Smooth muscle cell (in vitro differentiated cells): Measurements from ENCODE around the gene CPSF2. TPM values are rescaled to one million over a fixed set of nuclear protein-coding genes. Genes with fewer than 3 reads are reported as not detected.

Experiments
- DNase-seq: peaks from one replicate; lab custom pipeline; 2025; ENCODE audit not compliant: unreplicated experiment; lab: John Stamatoyannopoulos, UW
- H2AFZ ChIP-seq: fragments of 200-600 bp; sonication (generic); 2 replicates; pipeline ENCODE4 v1.6.0; 2016; ENCODE audit warnings: antibody characterized with exemption, low read depth, mild to moderate bottlenecking
- H3F3A ChIP-seq: fragments of 200-600 bp; sonication (generic); 2 replicates; pipeline ENCODE4 v1.6.0; 2017; ENCODE audit warnings: antibody characterized with exemption, low read depth
- H3K27ac ChIP-seq: fragments of 200-600 bp; sonication (generic); 2 replicates; pipeline ENCODE4 v1.5.1; 2016; ENCODE audit warnings: low read depth, mild to moderate bottlenecking
- H3K27me3 ChIP-seq: fragments of 200-600 bp; sonication (generic); 2 replicates; pipeline ENCODE4 v1.6.1; 2016; ENCODE audit warnings: low read depth, mild to moderate bottlenecking
- H3K36me3 ChIP-seq: fragments of 200-600 bp; sonication (generic); 2 replicates; pipeline ENCODE4 v1.5.1; 2016; ENCODE audit warnings: low read depth
- H3K4me1 ChIP-seq: fragments of 200-600 bp; sonication (generic); 2 replicates; pipeline ENCODE4 v1.5.1; 2016; ENCODE audit warnings: low read depth
- H3K4me2 ChIP-seq: fragments of 200-600 bp; sonication (generic); 2 replicates; pipeline ENCODE4 v1.6.0; 2016; ENCODE audit warnings: mild to moderate bottlenecking
- H3K4me3 ChIP-seq: fragments of 200-600 bp; sonication (generic); 2 replicates; pipeline ENCODE4 v1.5.1; 2016; ENCODE audit warnings: mild to moderate bottlenecking
- H3K79me2 ChIP-seq: fragments of 200-600 bp; sonication (generic); 2 replicates; pipeline ENCODE4 v1.6.0; 2016; ENCODE audit warnings: low read depth, mild to moderate bottlenecking
- H3K9ac ChIP-seq: fragments of 200-600 bp; sonication (generic); 2 replicates; pipeline ENCODE4 v1.6.0; 2016; ENCODE audit warnings: low read depth
- H3K9me3 ChIP-seq: fragments of 200-600 bp; sonication (generic); replicated peaks from 2 replicates; pipeline ENCODE4 v1.5.1; 2016; ENCODE audit warnings: low read depth
- H4K20me1 ChIP-seq: fragments of 200-600 bp; sonication (generic); 2 replicates; pipeline ENCODE4 v1.6.0; 2016; ENCODE audit warnings: low read depth
- WGBS: methylation state at CpG from one replicate; pipeline ENCODE4 v1.1.7; 2016; ENCODE audit warnings: low lambda C conversion rate; 5-methylcytosine and 5-hydroxymethylcytosine counted together
- polyA plus RNA-seq: library from polyadenylated mRNA; unstranded; fragments of >200 nt; fragmentation: Nextera tagmentation; extraction: Ambion mirVana; gene quantifications from 2 replicates; pipeline ENCODE4 v1.2.1, GENCODE V29; 2016
- total RNA-seq: library from RNA; depleted of rRNA; stranded (reverse); fragments of >200 nt; gene quantifications from 2 replicates; pipeline ENCODE4 v1.2.3, GENCODE V29; 2014
- TF ChIP-seq, protein P1 (sequence below): fragments of 200-600 bp; sonication (generic); IDR thresholded peaks from 2 replicates; pipeline ENCODE4 v1.5.1; 2017; ENCODE audit warnings: borderline replicate concordance, mild to moderate bottlenecking, antibody characterized with exemption; ENCODE audit not compliant: insufficient read depth, poor library complexity, severe bottlenecking

The CPSF2 gene
- total and polyA plus RNA-seq, 2 experiments from 2014 or later = 33.2 to 53.7 TPM

DNA sequence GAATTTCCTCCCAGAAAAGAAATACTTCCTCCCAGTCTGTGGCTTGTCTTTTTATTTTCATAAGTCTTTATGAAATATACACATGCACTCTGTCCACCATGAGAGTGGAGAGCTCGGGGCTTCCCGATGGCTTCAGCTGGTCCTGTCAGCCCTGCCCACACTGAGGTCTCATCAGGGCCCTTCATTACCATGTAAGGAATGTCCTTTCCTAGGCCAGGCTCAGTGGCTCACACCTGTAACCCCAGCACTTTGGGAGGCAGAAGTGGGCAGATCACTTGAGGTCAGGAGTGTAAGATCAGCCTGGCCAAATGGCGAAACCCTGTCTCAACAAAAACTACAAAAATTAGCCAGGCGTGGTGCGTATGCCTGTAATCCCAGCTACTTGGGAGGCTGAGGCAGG, 77.0 kb downstream of the CPSF2 start:
- no peaks in the 10 kb centered on the region for H3F3A ChIP-seq
- 94% methylated on average over 5 of the region's 5 CpGs for WGBS
- H3K4me3 ChIP-seq = no peak overlapping the region
- no peak overlapping the region for H3K9ac ChIP-seq
- H2AFZ ChIP-seq = no peak overlapping the region
- no peaks in the 10 kb centered on the region for H3K4me1 ChIP-seq
- H3K4me2 ChIP-seq = no peak overlapping the region
- TF ChIP-seq, protein P1, sequence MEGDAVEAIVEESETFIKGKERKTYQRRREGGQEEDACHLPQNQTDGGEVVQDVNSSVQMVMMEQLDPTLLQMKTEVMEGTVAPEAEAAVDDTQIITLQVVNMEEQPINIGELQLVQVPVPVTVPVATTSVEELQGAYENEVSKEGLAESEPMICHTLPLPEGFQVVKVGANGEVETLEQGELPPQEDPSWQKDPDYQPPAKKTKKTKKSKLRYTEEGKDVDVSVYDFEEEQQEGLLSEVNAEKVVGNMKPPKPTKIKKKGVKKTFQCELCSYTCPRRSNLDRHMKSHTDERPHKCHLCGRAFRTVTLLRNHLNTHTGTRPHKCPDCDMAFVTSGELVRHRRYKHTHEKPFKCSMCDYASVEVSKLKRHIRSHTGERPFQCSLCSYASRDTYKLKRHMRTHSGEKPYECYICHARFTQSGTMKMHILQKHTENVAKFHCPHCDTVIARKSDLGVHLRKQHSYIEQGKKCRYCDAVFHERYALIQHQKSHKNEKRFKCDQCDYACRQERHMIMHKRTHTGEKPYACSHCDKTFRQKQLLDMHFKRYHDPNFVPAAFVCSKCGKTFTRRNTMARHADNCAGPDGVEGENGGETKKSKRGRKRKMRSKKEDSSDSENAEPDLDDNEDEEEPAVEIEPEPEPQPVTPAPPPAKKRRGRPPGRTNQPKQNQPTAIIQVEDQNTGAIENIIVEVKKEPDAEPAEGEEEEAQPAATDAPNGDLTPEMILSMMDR = no peak
- H3K36me3 ChIP-seq = no peaks in the 10 kb centered on the region
- no peak overlapping the region for H3K27ac ChIP-seq
- H4K20me1 ChIP-seq = no peaks in the 10 kb centered on the region
- H3K27me3 ChIP-seq = peaks cover 8% of the 10 kb centered on the region
- H3K9me3 ChIP-seq = no peaks in the 10 kb centered on the region
- no peak for DNase-seq
- no peaks in the 10 kb centered on the region for H3K79me2 ChIP-seq

DNA sequence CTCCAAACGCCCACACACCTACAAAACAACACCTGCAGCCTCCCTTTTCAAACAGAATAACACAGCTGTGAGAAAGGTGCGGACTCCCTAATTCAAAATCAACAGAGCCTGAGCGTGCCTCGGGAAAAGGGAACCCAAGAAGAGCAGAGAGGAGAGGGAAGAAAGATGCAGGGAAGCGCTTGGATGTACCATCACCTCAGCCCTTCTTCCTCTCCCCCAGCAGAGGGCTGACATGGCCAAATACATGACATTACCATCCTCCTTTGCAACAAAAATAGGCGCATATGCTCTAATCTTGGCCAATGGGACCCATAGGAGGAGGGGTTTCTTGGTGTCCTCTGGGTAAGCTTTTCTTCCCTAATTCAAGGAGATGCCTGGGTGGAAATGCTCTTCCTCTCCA, 78.0 kb downstream of the CPSF2 start:
- Histone ChIP-seq H4K20me1 (no peaks in the 10 kb centered on the region), H3K79me2 (no peaks in the 10 kb centered on the region), H3K4me1 (no peaks in the 10 kb centered on the region), H3K4me2 (no peak overlapping the region), H3K9me3 (no peaks in the 10 kb centered on the region), H2AFZ (no peak overlapping the region), H3K36me3 (no peaks in the 10 kb centered on the region), H3K27me3 (peaks cover 14% of the 10 kb centered on the region), H3K9ac (no peak overlapping the region), H3K27ac (no peak overlapping the region), H3K4me3 (no peak overlapping the region), H3F3A (no peaks in the 10 kb centered on the region)
- TF ChIP-seq, protein P1 = no peak
- 63% methylated on average over 6 of the region's 6 CpGs for whole genome bisulfite sequencing
- no peak for DNase-seq

DNA sequence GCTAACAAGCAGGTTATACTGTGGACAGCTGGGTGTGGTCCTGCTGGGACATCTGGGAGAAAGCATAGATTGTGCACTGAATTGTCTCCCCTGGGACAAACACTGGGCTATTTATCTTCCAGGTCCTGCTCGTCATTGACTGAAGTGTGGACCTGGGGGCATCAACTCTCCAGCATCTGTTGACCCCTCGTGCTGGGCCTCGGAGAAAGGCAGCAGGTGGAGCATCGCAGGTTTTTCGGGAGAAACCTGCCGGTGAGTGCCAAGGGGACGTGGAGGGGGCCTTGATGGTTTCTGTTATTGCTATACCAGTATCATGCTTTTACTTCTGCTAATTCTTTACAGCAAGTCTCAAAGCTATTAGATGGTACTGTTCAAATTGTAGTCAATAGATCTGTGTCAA, 81.3 kb downstream of the CPSF2 start:
- peaks cover 14% of the 10 kb centered on the region for H3K27me3 ChIP-seq
- whole genome bisulfite sequencing = 86% methylated on average over 7 of the region's 7 CpGs

DNA sequence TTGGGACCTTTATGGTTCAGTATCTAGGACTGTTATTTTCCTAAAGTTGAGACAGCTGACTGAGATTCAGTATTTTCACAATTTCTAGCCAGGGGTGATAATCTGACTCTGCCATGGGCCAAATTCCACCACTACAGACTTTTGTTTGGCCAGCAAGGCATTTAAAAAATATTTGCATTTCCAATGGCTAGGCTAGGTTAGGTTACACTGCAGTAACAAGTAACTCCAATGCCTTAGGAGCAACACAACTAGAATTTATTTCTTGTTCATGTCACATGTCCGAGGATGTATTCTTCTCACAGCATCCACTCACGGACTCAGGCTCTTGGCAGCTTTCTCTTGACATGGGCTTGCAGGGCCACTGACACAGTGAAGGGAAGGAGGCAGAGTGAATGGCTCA, 83.0 kb downstream of the CPSF2 start:
- Histone ChIP-seq H3K4me2 (no peak overlapping the region), H3K79me2 (no peaks in the 10 kb centered on the region), H3K9me3 (no peaks in the 10 kb centered on the region), H3K36me3 (no peaks in the 10 kb centered on the region), H3K27ac (no peak overlapping the region), H3K27me3 (peaks cover 10% of the 10 kb centered on the region), H2AFZ (no peak overlapping the region), H3F3A (no peaks in the 10 kb centered on the region), H3K4me3 (no peak overlapping the region), H3K9ac (no peak overlapping the region), H4K20me1 (no peaks in the 10 kb centered on the region), H3K4me1 (no peaks in the 10 kb centered on the region)
- no peak for DNase-seq
- WGBS = 86% methylated on average over 2 of the region's 2 CpGs
- TF ChIP-seq, protein P1 = no peak

More for the DNA sequence above, 81.3 kb downstream of the CPSF2 start:
- Histone ChIP-seq H3K9ac (no peak overlapping the region), H3K4me2 (no peak overlapping the region), H2AFZ (no peak overlapping the region), H3K27ac (no peak overlapping the region), H3K9me3 (no peaks in the 10 kb centered on the region), H3F3A (no peaks in the 10 kb centered on the region), H3K4me3 (no peak overlapping the region), H3K79me2 (no peaks in the 10 kb centered on the region), H4K20me1 (no peaks in the 10 kb centered on the region), H3K4me1 (no peaks in the 10 kb centered on the region), H3K36me3 (no peaks in the 10 kb centered on the region)
- no peak for DNase-seq
- TF ChIP-seq, protein P1 = no peak
